K562 (cell line): ENCODE results near the gene WARS2. TPM values are rescaled to one million over a fixed set of nuclear protein-coding genes. Genes with fewer than 3 reads are reported as not detected.

ENCODE experiments used
- CCNT2 ChIP-seq: IDR thresholded peaks from 2 replicates; pipeline ENCODE4 v1.6.1; 2011; ENCODE audit warnings: borderline replicate concordance, low read depth, mild to moderate bottlenecking, moderate library complexity, mixed read lengths, low read length; ENCODE audit not compliant: insufficient read length; ENCODE audit errors: extremely low read depth
- E2F4 ChIP-seq: sonication (generic); formaldehyde crosslinking; IDR thresholded peaks from 2 replicates; pipeline ENCODE4 v1.8.0; 2022; ENCODE audit warnings: mild to moderate bottlenecking, low read depth, missing genetic modification reagents
- FOXJ2 ChIP-seq: fragments of 200-800 bp; sonication (Bioruptor generic); IDR thresholded peaks from 2 replicates; pipeline ENCODE4 v1.6.1; 2016; ENCODE audit warnings: missing genetic modification characterization, missing compliant biosample characterization
- GATA2 ChIP-seq: sonication (generic); formaldehyde crosslinking; IDR thresholded peaks from 2 replicates; pipeline ENCODE4 v1.4.0; 2020; ENCODE audit warnings: mild to moderate bottlenecking, missing genetic modification reagents
- JUND ChIP-seq, 2 experiments: IDR thresholded peaks; 2 replicates in 1 of 2; 3 replicates in 1 of 2; pipeline ENCODE4 v1.6.1; 2011; ENCODE audit warnings: borderline replicate concordance in 2 of 2, low read depth in 2 of 2, low read length in 2 of 2, improper control_type of control experiment in 1 of 2, missing biosample characterization in 1 of 2, missing genetic modification characterization in 1 of 2, missing genetic modification reagents in 1 of 2
- KAT8 ChIP-seq: fragments of 450-650 bp; IDR thresholded peaks from 2 replicates; pipeline ENCODE4 v1.6.1; 2016; ENCODE audit warnings: low read depth, mild to moderate bottlenecking
- MTA1 ChIP-seq: fragments of 450-650 bp; IDR thresholded peaks from 2 replicates; pipeline ENCODE4 v1.6.1; 2017; ENCODE audit warnings: borderline replicate concordance
- PHF21A ChIP-seq: fragments of 450-650 bp; IDR thresholded peaks from 2 replicates; pipeline ENCODE4 v1.6.1; 2017; ENCODE audit warnings: low read depth, borderline replicate concordance
- POU5F1 ChIP-seq: fragments of 150-350 bp; IDR thresholded peaks from 2 replicates; pipeline ENCODE4 v1.6.1; 2014; ENCODE audit warnings: borderline replicate concordance, low read length, low read depth, mild to moderate bottlenecking; ENCODE audit not compliant: partially characterized antibody
- SLC30A9 ChIP-seq: fragments of 250-450 bp; sonication (Bioruptor Pico); IDR thresholded peaks from 2 replicates; pipeline ENCODE4 v1.8.0; 2022; ENCODE audit warnings: mild to moderate bottlenecking, moderate library complexity
- TEAD4 ChIP-seq, 2 experiments: sonication (generic) in 1 of 2; formaldehyde crosslinking in 1 of 2; IDR thresholded peaks; 2 replicates each; pipeline versions ENCODE4 v1.6.1 to v1.8.0; 2012 to 2022; ENCODE audit warnings: borderline replicate concordance in 1 of 2, inconsistent platforms in 1 of 2, low read length in 1 of 2, mild to moderate bottlenecking in 1 of 2, missing genetic modification reagents in 1 of 2
- ZNF644 ChIP-seq: fragments of 200-800 bp; sonication (Bioruptor generic); IDR thresholded peaks from 2 replicates; pipeline ENCODE4 v1.6.1; 2016; ENCODE audit warnings: low read depth, missing genetic modification characterization, missing compliant biosample characterization
- polyA plus RNA-seq, 8 experiments: library from polyadenylated mRNA; depleted of rRNA in 4 of 8; stranded (reverse) in 5 of 8; unstranded in 3 of 8; fragments of >200 nt; fragmentation: Nextera tagmentation in 2 of 8; fragmentation: Illumina TruSeq in 1 of 8; extraction: Ambion mirVana in 2 of 8; extraction: Trizol in 1 of 8; gene quantifications; 2 replicates each; pipeline versions ENCODE4 v1.2.1 to v1.2.3, GENCODE V29; 2011 to 2014; ENCODE audit warnings: inconsistent platforms in 1 of 8, missing spikeins in 1 of 8
- total RNA-seq, 7 experiments: library from RNA; depleted of rRNA in 6 of 7; stranded (reverse); fragments of >200 nt in 6 of 7; fragmentation: Illumina TruSeq in 2 of 7; extraction: Trizol in 2 of 7; gene quantifications; 2 replicates each; pipeline versions ENCODE4 v1.2.1 to v1.2.3, GENCODE V29; 2011 to 2021; ENCODE audit warnings: low replicate concordance in 1 of 7
- TF ChIP-seq, protein P1 (sequence below), 2 experiments: fragments of 450-650 bp; formaldehyde crosslinking in 1 of 2; IDR thresholded peaks; 2 replicates each; pipeline versions ENCODE4 v1.4.0 to v1.6.1; 2014 to 2020; ENCODE audit warnings: mild to moderate bottlenecking in 2 of 2, borderline replicate concordance in 1 of 2, low read depth in 1 of 2

Gene WARS2
- total and polyA plus RNA-seq, 9 of the 15 experiments (the other 6 are each of a cell fraction or from before 2014, with no cell fraction given), result 5.7 to 18.0 (median 16.9) TPM

- TF ChIP-seq PHF21A, result no peak
- no peak for TF ChIP-seq KAT8
- TF ChIP-seq TEAD4 (IDR thresholded peaks at IDR 0.05; ENCODE audit: low read length), result no peak
- TF ChIP-seq TEAD4 (CRISPR knock-in tag; IDR thresholded peaks at IDR 0.05; ENCODE audit: borderline replicate concordance), result no peak
- no peak for TF ChIP-seq POU5F1
- TF ChIP-seq GATA2, result no peak
- peak; percentile 95 for TF ChIP-seq MTA1
- TF ChIP-seq, protein P1, sequence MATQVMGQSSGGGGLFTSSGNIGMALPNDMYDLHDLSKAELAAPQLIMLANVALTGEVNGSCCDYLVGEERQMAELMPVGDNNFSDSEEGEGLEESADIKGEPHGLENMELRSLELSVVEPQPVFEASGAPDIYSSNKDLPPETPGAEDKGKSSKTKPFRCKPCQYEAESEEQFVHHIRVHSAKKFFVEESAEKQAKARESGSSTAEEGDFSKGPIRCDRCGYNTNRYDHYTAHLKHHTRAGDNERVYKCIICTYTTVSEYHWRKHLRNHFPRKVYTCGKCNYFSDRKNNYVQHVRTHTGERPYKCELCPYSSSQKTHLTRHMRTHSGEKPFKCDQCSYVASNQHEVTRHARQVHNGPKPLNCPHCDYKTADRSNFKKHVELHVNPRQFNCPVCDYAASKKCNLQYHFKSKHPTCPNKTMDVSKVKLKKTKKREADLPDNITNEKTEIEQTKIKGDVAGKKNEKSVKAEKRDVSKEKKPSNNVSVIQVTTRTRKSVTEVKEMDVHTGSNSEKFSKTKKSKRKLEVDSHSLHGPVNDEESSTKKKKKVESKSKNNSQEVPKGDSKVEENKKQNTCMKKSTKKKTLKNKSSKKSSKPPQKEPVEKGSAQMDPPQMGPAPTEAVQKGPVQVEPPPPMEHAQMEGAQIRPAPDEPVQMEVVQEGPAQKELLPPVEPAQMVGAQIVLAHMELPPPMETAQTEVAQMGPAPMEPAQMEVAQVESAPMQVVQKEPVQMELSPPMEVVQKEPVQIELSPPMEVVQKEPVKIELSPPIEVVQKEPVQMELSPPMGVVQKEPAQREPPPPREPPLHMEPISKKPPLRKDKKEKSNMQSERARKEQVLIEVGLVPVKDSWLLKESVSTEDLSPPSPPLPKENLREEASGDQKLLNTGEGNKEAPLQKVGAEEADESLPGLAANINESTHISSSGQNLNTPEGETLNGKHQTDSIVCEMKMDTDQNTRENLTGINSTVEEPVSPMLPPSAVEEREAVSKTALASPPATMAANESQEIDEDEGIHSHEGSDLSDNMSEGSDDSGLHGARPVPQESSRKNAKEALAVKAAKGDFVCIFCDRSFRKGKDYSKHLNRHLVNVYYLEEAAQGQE (IDR thresholded peaks at IDR 0.05; ENCODE audit: borderline replicate concordance), result no peak
- TF ChIP-seq, protein P1 (CRISPR knock-in tag; IDR thresholded peaks at IDR 0.05; ENCODE audit: low read depth), result no peak
- no peak for TF ChIP-seq SLC30A9 (CRISPR knock-in tag)
- TF ChIP-seq FOXJ2 (tag), result peak; percentile 55; the same call in 1 of the 2 replicates
- TF ChIP-seq ZNF644, result 0 out of 2 replicates have a peak, but pooled peaks have one; percentile 78
- TF ChIP-seq CCNT2, result peak; percentile 70
- 0 out of 2 replicates have a peak, but pooled peaks have one; percentile 11 for TF ChIP-seq E2F4
- peak; percentile 67 for TF ChIP-seq JUND (IDR thresholded peaks at IDR 0.05; ENCODE audit: borderline replicate concordance, low read depth, low read length)
- peak; percentile 79; the same call in 2 of the 3 replicates for TF ChIP-seq JUND (tag; IDR thresholded peaks at IDR 0.05; ENCODE audit: borderline replicate concordance, low read depth, low read length)
Observed at GRCh38 chr1:119140177-119141019, at the start of gene WARS2 (continued).
